H9 (cell line): ENCODE results near the gene PHOX2B. TPM values are rescaled to one million over a fixed set of nuclear protein-coding genes. Genes with fewer than 3 reads are reported as not detected.

ENCODE experiments used
- DNase-seq: peaks from one replicate; pipeline ENCODE4 v3.0.0-alpha.2; 2017
- H2AFZ ChIP-seq: one replicate; pipeline ENCODE4 v1.6.1; 2013; ENCODE audit warnings: mild to moderate bottlenecking, low read length, control low read depth, moderate library complexity
- H2AK5ac ChIP-seq: 2 replicates; pipeline ENCODE4 v1.6.1; 2013; ENCODE audit warnings: low read length, control low read depth, mixed read lengths; ENCODE audit not compliant: insufficient read length
- H2BK120ac ChIP-seq: one replicate; pipeline ENCODE4 v1.6.1; 2013; ENCODE audit warnings: low read depth, mild to moderate bottlenecking, low read length, control low read depth, inconsistent platforms; ENCODE audit not compliant: poor library complexity, severe bottlenecking
- H2BK12ac ChIP-seq: 2 replicates; pipeline ENCODE4 v1.6.1; 2013; ENCODE audit warnings: low read length, control low read depth, mixed read lengths, low read depth; ENCODE audit not compliant: insufficient read length
- H2BK15ac ChIP-seq: 2 replicates; pipeline ENCODE4 v1.6.1; 2013; ENCODE audit warnings: low read depth, low read length, control low read depth
- H2BK20ac ChIP-seq: one replicate; pipeline ENCODE4 v1.6.1; 2013; ENCODE audit warnings: low read depth, mild to moderate bottlenecking, low read length, control low read depth, inconsistent platforms; ENCODE audit not compliant: poor library complexity, severe bottlenecking
- H2BK5ac ChIP-seq: 2 replicates; pipeline ENCODE4 v1.6.1; 2013; ENCODE audit warnings: low read length, control low read depth, mixed read lengths; ENCODE audit not compliant: insufficient read length
- H3K14ac ChIP-seq: 2 replicates; pipeline ENCODE4 v1.6.1; 2013; ENCODE audit warnings: low read length, control low read depth; ENCODE audit not compliant: insufficient read depth
- H3K18ac ChIP-seq: 2 replicates; pipeline ENCODE4 v1.6.1; 2013; ENCODE audit warnings: low read depth, mild to moderate bottlenecking, mixed read lengths, low read length, control low read depth; ENCODE audit not compliant: insufficient read length
- H3K23ac ChIP-seq: 2 replicates; pipeline ENCODE4 v1.6.1; 2013; ENCODE audit warnings: low read length, control low read depth, mixed read lengths, low read depth; ENCODE audit not compliant: insufficient read length
- H3K23me2 ChIP-seq: 2 replicates; pipeline ENCODE4 v1.6.1; 2013; ENCODE audit warnings: low read depth, mild to moderate bottlenecking, mixed read lengths, low read length, control low read depth; ENCODE audit not compliant: insufficient read length, poor library complexity, severe bottlenecking
- H3K27ac ChIP-seq: 2 replicates; pipeline ENCODE4 v1.5.1; 2013; ENCODE audit warnings: low read length, control low read depth, mixed read lengths, low read depth; ENCODE audit not compliant: insufficient read length
- H3K27me3 ChIP-seq: 2 replicates; pipeline ENCODE4 v1.6.1; 2013; ENCODE audit warnings: low read length, control low read depth, inconsistent platforms; ENCODE audit not compliant: insufficient read depth
- H3K4ac ChIP-seq: 2 replicates; pipeline ENCODE4 v1.6.1; 2013; ENCODE audit warnings: low read depth, mild to moderate bottlenecking, control low read depth, inconsistent platforms, low read length, moderate library complexity
- H3K4me1 ChIP-seq: 2 replicates; pipeline ENCODE4 v1.6.1; 2013; ENCODE audit warnings: low read length, control low read depth, inconsistent platforms; ENCODE audit not compliant: insufficient read depth
- H3K4me2 ChIP-seq: 2 replicates; pipeline ENCODE4 v1.6.1; 2013; ENCODE audit warnings: low read length, control low read depth, mixed read lengths; ENCODE audit not compliant: insufficient read length, insufficient read depth
- H3K56ac ChIP-seq: 2 replicates; pipeline ENCODE4 v1.6.1; 2013; ENCODE audit warnings: low read depth, mild to moderate bottlenecking, mixed read lengths, low read length, control low read depth; ENCODE audit not compliant: insufficient read length
- H3K79me1 ChIP-seq: 2 replicates; pipeline ENCODE4 v1.6.1; 2013; ENCODE audit warnings: low read depth, mild to moderate bottlenecking, moderate library complexity, low read length, control low read depth, inconsistent platforms; ENCODE audit not compliant: insufficient read depth, poor library complexity, severe bottlenecking
- H3K79me2 ChIP-seq: 2 replicates; pipeline ENCODE4 v1.6.1; 2013; ENCODE audit warnings: low read length, control low read depth, inconsistent platforms; ENCODE audit not compliant: insufficient read depth
- H3K9ac ChIP-seq: 2 replicates; pipeline ENCODE4 v1.6.1; 2013; ENCODE audit warnings: low read length, control low read depth, mixed read lengths; ENCODE audit not compliant: insufficient read length; ENCODE audit errors: extremely low read depth
- H3K9me3 ChIP-seq: one replicate; pipeline ENCODE4 v1.6.1; 2013; ENCODE audit warnings: low read depth, low read length, inconsistent platforms; ENCODE audit not compliant: control insufficient read depth
- H3T11ph ChIP-seq: one replicate; pipeline ENCODE4 v1.6.1; 2013; ENCODE audit warnings: mild to moderate bottlenecking, low read length, control low read depth, inconsistent platforms
- H4K20me1 ChIP-seq: one replicate; pipeline ENCODE4 v1.6.1; 2013; ENCODE audit not compliant: control insufficient read depth, insufficient read length, insufficient read depth
- H4K5ac ChIP-seq: 2 replicates; pipeline ENCODE4 v1.6.1; 2013; ENCODE audit warnings: low read depth, mild to moderate bottlenecking, mixed read lengths, low read length, control low read depth; ENCODE audit not compliant: insufficient read length
- H4K8ac ChIP-seq: replicated peaks from 2 replicates; pipeline ENCODE4 v1.6.1; 2013; ENCODE audit warnings: low read length, control low read depth, mixed read lengths, low read depth; ENCODE audit not compliant: insufficient read length
- H4K91ac ChIP-seq: 2 replicates; pipeline ENCODE4 v1.6.1; 2013; ENCODE audit warnings: low read depth, mild to moderate bottlenecking, moderate library complexity, mixed read lengths, low read length, control low read depth; ENCODE audit not compliant: insufficient read length
- H3K27ac Mint-ChIP-seq, 3 experiments: 2 replicates in 2 of 3; 3 replicates in 1 of 3; pipeline ENCODE4 v1.8.0; 2020 to 2021; ENCODE audit warnings: mixed read lengths in 3 of 3, mild to moderate bottlenecking in 1 of 3, moderate library complexity in 1 of 3
- H3K27me3 Mint-ChIP-seq: 2 replicates; pipeline ENCODE4 v1.8.0; 2021; ENCODE audit warnings: low read depth, mild to moderate bottlenecking, moderate library complexity, mixed read lengths
- H3K36me3 Mint-ChIP-seq, 3 experiments: 2 replicates in 2 of 3; 3 replicates in 1 of 3; pipeline ENCODE4 v1.8.0; 2020 to 2021; ENCODE audit warnings: low read depth in 3 of 3, mixed read lengths in 3 of 3; ENCODE audit not compliant: insufficient read depth in 1 of 3
- H3K4me1 Mint-ChIP-seq, 2 experiments: 2 replicates each; pipeline ENCODE4 v1.8.0; 2020; ENCODE audit warnings: mixed read lengths in 2 of 2
- H3K4me3 Mint-ChIP-seq, 2 experiments: 2 replicates in 1 of 2; 3 replicates in 1 of 2; pipeline ENCODE4 v1.8.0; 2020 to 2021; ENCODE audit warnings: mild to moderate bottlenecking in 2 of 2, mixed read lengths in 2 of 2, moderate library complexity in 1 of 2
- H3K9me3 Mint-ChIP-seq, 2 experiments: 2 replicates in 1 of 2; 3 replicates in 1 of 2; pipeline ENCODE4 v1.8.0; 2020; ENCODE audit warnings: mild to moderate bottlenecking in 2 of 2, mixed read lengths in 2 of 2, moderate library complexity in 1 of 2
- WGBS: extraction: QIAGEN DNeasy Blood & Tissue Kit; methylation state at CpG from one replicate; pipeline ENCODE4 v1.1.7; 2013; ENCODE audit warnings: missing lambda C conversion rate, low lambda C conversion rate, mixed read lengths; ENCODE audit not compliant: insufficient read length; ENCODE audit errors: extremely low coverage; 5-methylcytosine and 5-hydroxymethylcytosine counted together
- total RNA-seq: library from RNA; stranded (reverse); gene quantifications from 2 replicates; pipeline ENCODE4 v1.2.1, GENCODE V29; 2021
- TF ChIP-seq, protein P1 (sequence below): fragments of 200-600 bp; sonication (generic); conservative IDR thresholded peaks from 3 replicates; pipeline ENCODE4 v1.8.0; 2021; ENCODE audit warnings: antibody characterized with exemption, mild to moderate bottlenecking

The PHOX2B gene
- total RNA-seq, 1 experiment from 2014 or later: not detected

DNA sequence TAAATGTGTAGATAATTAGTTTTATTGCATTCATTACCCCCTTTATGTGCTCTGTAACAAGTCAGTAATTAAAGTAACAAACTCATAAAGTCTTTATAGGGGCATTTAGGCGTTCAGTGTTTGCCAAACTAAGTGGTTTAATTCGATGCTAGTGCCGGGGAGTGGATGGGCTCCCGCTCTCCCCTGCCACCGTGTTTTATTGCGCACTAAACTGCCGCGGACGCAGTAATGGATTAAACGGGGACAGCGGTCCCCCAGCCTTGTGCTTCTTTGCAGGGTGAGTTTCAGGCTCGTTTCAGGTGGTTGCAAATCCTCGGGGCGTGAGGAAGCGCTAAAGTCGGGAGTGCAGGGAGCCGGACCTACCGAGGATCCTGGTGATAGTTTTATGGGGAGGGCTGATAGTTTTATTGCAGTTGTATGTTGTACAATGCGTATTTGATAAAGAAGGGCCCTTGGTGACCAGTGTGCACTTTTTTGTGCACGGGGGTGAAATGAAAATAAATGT lies 1.6 kb upstream of the PHOX2B start:
- no peak overlapping the region for H2BK5ac ChIP-seq
- no peaks in the 10 kb centered on the region for H3K79me1 ChIP-seq
- no peaks in the 10 kb centered on the region for H3K9me3 ChIP-seq
- H3K56ac ChIP-seq: no peak overlapping the region
- peaks cover 95% of the 10 kb centered on the region for H3K27me3 ChIP-seq
- H3K14ac ChIP-seq: no peak overlapping the region
- WGBS: no CpG with 5 or more reads among the region's 20 CpGs
- H3K9ac ChIP-seq: no peak overlapping the region
- Mint-ChIP-seq H3K4me3 (peak overlapping the region in 1 of 2 experiments; percentile 65; a peak in 2 of 5 replicates), H3K4me1 (peaks cover 35 to 61% of the 10 kb centered on the region in 2 experiments), H3K27me3 (peaks cover 99% of the 10 kb centered on the region), H3K36me3 (peaks cover 0 to 2% (median 0%) of the 10 kb centered on the region in 3 experiments; a peak in 3 of 7 replicates), H3K27ac (no peak overlapping the region), H3K9me3 (peaks cover 2 to 13% of the 10 kb centered on the region in 2 experiments)
- no peak overlapping the region for H4K91ac ChIP-seq
- no peak overlapping the region for H3K27ac ChIP-seq
- H2BK20ac ChIP-seq: no peak overlapping the region
- H4K5ac ChIP-seq: no peak overlapping the region
- no peak overlapping the region for H3T11ph ChIP-seq
- no peak overlapping the region for H4K8ac ChIP-seq
- no peaks in the 10 kb centered on the region for H3K79me2 ChIP-seq
- peaks cover 15% of the 10 kb centered on the region for H3K23me2 ChIP-seq
- H3K4me1 ChIP-seq: no peaks in the 10 kb centered on the region
- no peaks in the 10 kb centered on the region for H4K20me1 ChIP-seq
- peak; percentile 38 for DNase-seq
- no peak overlapping the region for H2BK12ac ChIP-seq
- no peak overlapping the region for H2BK120ac ChIP-seq
- no peak overlapping the region for H3K18ac ChIP-seq
- no peak overlapping the region for H2AFZ ChIP-seq
- TF ChIP-seq, protein P1, sequence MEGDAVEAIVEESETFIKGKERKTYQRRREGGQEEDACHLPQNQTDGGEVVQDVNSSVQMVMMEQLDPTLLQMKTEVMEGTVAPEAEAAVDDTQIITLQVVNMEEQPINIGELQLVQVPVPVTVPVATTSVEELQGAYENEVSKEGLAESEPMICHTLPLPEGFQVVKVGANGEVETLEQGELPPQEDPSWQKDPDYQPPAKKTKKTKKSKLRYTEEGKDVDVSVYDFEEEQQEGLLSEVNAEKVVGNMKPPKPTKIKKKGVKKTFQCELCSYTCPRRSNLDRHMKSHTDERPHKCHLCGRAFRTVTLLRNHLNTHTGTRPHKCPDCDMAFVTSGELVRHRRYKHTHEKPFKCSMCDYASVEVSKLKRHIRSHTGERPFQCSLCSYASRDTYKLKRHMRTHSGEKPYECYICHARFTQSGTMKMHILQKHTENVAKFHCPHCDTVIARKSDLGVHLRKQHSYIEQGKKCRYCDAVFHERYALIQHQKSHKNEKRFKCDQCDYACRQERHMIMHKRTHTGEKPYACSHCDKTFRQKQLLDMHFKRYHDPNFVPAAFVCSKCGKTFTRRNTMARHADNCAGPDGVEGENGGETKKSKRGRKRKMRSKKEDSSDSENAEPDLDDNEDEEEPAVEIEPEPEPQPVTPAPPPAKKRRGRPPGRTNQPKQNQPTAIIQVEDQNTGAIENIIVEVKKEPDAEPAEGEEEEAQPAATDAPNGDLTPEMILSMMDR: no peak
- no peak overlapping the region for H2BK15ac ChIP-seq
- H3K4me2 ChIP-seq: peak overlapping the region; percentile 77
- H3K4ac ChIP-seq: no peak overlapping the region
- no peak overlapping the region for H3K23ac ChIP-seq
- H2AK5ac ChIP-seq: no peak overlapping the region
